ENCODE measurements around the gene ELSPBP1. TPM values are rescaled to one million over a fixed set of nuclear protein-coding genes. Genes with fewer than 3 reads are reported as not detected.
"Not testable (repeated sequence)": the region's sequence is repeated elsewhere in the genome, so short reads cannot be mapped to it uniquely, and the experiment has no call there.

Gene ELSPBP1
- not detected for polyA plus RNA-seq (2013, experiment 1 of 2)
- not detected for polyA plus RNA-seq (2013, experiment 2 of 2)

DNA sequence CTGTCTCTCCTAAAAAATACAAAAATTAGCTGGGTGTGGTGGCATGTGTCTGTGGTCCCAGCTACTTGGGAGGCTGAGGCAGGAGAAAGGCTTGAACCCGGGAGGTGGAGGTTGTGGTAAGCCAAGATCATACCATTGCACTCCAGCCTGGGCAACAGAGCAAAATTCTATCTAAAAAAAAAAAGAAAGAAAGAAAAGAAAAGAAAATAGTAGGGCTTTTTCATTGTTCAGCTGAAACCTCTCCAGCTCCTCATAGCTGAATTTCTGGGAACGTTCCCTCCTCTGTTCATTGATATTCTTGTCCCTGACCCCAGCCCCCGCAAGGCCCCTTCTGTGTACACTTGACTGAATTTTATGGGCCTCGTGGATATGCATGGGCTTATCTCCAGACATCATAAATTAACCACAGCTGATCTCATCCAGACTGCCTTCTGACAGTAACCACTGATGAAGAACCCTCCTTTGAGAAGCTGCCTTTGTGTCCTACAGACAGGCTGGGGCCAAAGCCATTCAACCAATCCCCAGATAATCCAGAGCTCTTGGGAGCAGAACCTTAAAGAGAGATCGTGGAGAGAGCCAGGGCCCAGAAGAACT lies at the start of gene ELSPBP1:
TSS of gene ELSPBP1 (plus strand) at position 424 of the 594 bp plus-strand sequence. CDS start 14,036 bp downstream, outside the sequence.
- Histone ChIP-seq H3K4me1 (ENCODE audit: control insufficient read depth, low read depth, low read length) (no peaks in the 10 kb centered on the region), H3K4me2 (ENCODE audit: low read length) (no peak within 1 kb of the TSS), H3K56ac (ENCODE audit: low read length) (no peak within 1 kb of the TSS), H3K18ac (ENCODE audit: low read length) (no peak within 1 kb of the TSS), H4K5ac (ENCODE audit: low read length) (no peak within 1 kb of the TSS), H3K9ac (ENCODE audit: low read length) (no peak within 1 kb of the TSS), H3K23ac (ENCODE audit: low read length) (no peak within 1 kb of the TSS), H3K27ac (ENCODE audit: low read depth, low read length) (no peak within 1 kb of the TSS), H2BK5ac (ENCODE audit: low read length) (no peak within 1 kb of the TSS), H3K4me3 (ENCODE audit: low read length) (no peak within 1 kb of the TSS), H2AK5ac (ENCODE audit: low read length) (no peak within 1 kb of the TSS), H3K79me2 (ENCODE audit: control insufficient read depth, insufficient read depth, low read length) (no peaks in the 10 kb centered on the region), H2BK120ac (ENCODE audit: low read depth, low read length) (no peak within 1 kb of the TSS), H3K27me3 (ENCODE audit: insufficient read depth, low read length, poor library complexity) (no peaks in the 10 kb centered on the region), H2BK15ac (replicated peaks; ENCODE audit: low read depth) (no peak within 1 kb of the TSS), H3K36me3 (ENCODE audit: control insufficient read depth, insufficient read depth, low read length) (no peaks in the 10 kb centered on the region), H3K4ac (ENCODE audit: low read depth, low read length) (no peak within 1 kb of the TSS), H3K79me1 (ENCODE audit: low read length) (no peaks in the 10 kb centered on the region), H4K8ac (ENCODE audit: low read depth, low read length) (no peak within 1 kb of the TSS)
- DNase-seq: no peak
- no CpG with 5 or more reads among the region's 5 CpGs for WGBS (ENCODE audit: extremely low coverage, insufficient coverage, low lambda C conversion rate)

DNA sequence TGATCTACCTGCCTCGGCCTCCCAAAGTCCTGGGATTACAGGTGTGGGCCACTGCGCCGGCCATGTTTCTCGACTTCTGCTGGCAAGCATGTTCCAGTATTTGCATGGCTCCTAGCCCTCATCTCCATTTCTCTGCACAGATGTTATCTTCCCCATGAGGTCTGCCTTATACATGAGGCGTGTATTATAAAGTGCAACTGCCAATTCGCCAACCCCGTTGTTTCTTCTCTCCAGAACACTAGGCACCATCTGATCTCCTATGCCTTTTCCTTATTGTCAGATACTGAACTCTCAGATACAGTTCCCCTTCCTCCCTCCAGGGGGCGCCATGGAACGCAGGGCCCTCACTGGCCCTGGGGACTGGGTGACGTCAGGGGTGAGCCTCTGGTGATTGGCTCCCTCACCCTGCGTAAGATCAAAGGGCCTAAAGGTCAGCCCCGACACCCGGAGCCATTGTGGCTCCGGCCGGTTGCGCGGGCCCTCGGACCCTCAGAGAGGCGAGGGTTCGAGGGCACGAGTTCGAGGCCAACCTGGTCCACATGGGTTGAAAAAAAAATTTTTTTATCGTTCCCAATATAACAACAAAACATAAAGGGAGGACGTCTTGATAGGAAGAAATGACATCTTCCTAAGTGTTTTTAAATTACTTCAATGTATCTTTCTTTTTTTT lies 44.4 kb upstream of the ELSPBP1 start:
- not testable (repeated sequence) for H3K27ac ChIP-seq (ENCODE audit: low read depth, low read length); H3K79me1 ChIP-seq (ENCODE audit: low read length); H3K4me3 ChIP-seq (ENCODE audit: low read length); H2BK120ac ChIP-seq (ENCODE audit: low read depth, low read length); H4K8ac ChIP-seq (ENCODE audit: low read depth, low read length); H3K27me3 ChIP-seq (ENCODE audit: insufficient read depth, low read length, poor library complexity); H3K56ac ChIP-seq (ENCODE audit: low read length); H3K4ac ChIP-seq (ENCODE audit: low read depth, low read length); H4K5ac ChIP-seq (ENCODE audit: low read length); H3K79me2 ChIP-seq (ENCODE audit: control insufficient read depth, insufficient read depth, low read length); H3K9ac ChIP-seq (ENCODE audit: low read length); H3K36me3 ChIP-seq (ENCODE audit: control insufficient read depth, insufficient read depth, low read length); H2BK5ac ChIP-seq (ENCODE audit: low read length); H2AK5ac ChIP-seq (ENCODE audit: low read length); H3K23ac ChIP-seq (ENCODE audit: low read length); H3K18ac ChIP-seq (ENCODE audit: low read length); DNase-seq; H2BK15ac ChIP-seq (replicated peaks; ENCODE audit: low read depth); H3K4me2 ChIP-seq (ENCODE audit: low read length); H3K4me1 ChIP-seq (ENCODE audit: control insufficient read depth, low read depth, low read length)
- no CpG with 5 or more reads among the region's 24 CpGs for WGBS (ENCODE audit: extremely low coverage, insufficient coverage, low lambda C conversion rate)

- not testable (repeated sequence) for H3K79me2 ChIP-seq (ENCODE audit: control insufficient read depth, insufficient read depth, low read length); H2BK15ac ChIP-seq (replicated peaks; ENCODE audit: low read depth); H3K23ac ChIP-seq (ENCODE audit: low read length); H3K79me1 ChIP-seq (ENCODE audit: low read length); H3K27ac ChIP-seq (ENCODE audit: low read depth, low read length); H3K56ac ChIP-seq (ENCODE audit: low read length); H2BK120ac ChIP-seq (ENCODE audit: low read depth, low read length); H3K4me3 ChIP-seq (ENCODE audit: low read length); H2BK5ac ChIP-seq (ENCODE audit: low read length); DNase-seq; H3K18ac ChIP-seq (ENCODE audit: low read length); H3K36me3 ChIP-seq (ENCODE audit: control insufficient read depth, insufficient read depth, low read length); H3K4me1 ChIP-seq (ENCODE audit: control insufficient read depth, low read depth, low read length); H3K9ac ChIP-seq (ENCODE audit: low read length); H4K5ac ChIP-seq (ENCODE audit: low read length); H3K27me3 ChIP-seq (ENCODE audit: insufficient read depth, low read length, poor library complexity); H3K4ac ChIP-seq (ENCODE audit: low read depth, low read length); H3K4me2 ChIP-seq (ENCODE audit: low read length); H4K8ac ChIP-seq (ENCODE audit: low read depth, low read length); H2AK5ac ChIP-seq (ENCODE audit: low read length)
- WGBS (ENCODE audit: extremely low coverage, insufficient coverage, low lambda C conversion rate): no CpG with 5 or more reads among the region's 21 CpGs
These were observed 42.3 kb upstream of the ELSPBP1 start for GRCh38 chr19:47952132-47952531.

DNA sequence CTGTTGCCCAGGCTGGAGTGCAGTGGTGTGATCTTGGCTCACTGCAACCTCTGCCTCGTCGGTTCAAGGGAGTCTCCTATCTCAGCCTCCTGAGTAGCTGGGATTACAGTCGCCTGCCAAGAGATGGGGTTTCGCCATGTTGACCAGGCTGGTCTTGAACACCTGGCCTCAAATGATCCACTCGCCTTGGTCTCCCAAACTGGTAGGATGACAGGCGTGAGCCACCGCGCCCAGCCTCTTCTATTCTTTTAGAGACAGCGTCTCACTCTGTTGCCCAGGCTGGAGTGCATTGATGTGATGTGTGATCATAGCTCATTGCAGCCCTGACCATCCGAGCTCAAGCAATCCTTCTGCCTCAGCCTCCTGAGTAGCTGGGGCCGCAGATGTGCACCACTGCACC lies 38.5 kb upstream of the ELSPBP1 start:
- H3K18ac ChIP-seq (ENCODE audit: low read length); H4K8ac ChIP-seq (ENCODE audit: low read depth, low read length); DNase-seq; H3K27ac ChIP-seq (ENCODE audit: low read depth, low read length); H3K36me3 ChIP-seq (ENCODE audit: control insufficient read depth, insufficient read depth, low read length); H3K27me3 ChIP-seq (ENCODE audit: insufficient read depth, low read length, poor library complexity); H2AK5ac ChIP-seq (ENCODE audit: low read length); H3K4me2 ChIP-seq (ENCODE audit: low read length); H2BK120ac ChIP-seq (ENCODE audit: low read depth, low read length); H2BK15ac ChIP-seq (replicated peaks; ENCODE audit: low read depth); H3K56ac ChIP-seq (ENCODE audit: low read length); H3K79me1 ChIP-seq (ENCODE audit: low read length); H2BK5ac ChIP-seq (ENCODE audit: low read length); H3K23ac ChIP-seq (ENCODE audit: low read length); H3K4ac ChIP-seq (ENCODE audit: low read depth, low read length); H3K79me2 ChIP-seq (ENCODE audit: control insufficient read depth, insufficient read depth, low read length); H4K5ac ChIP-seq (ENCODE audit: low read length); H3K4me3 ChIP-seq (ENCODE audit: low read length); H3K4me1 ChIP-seq (ENCODE audit: control insufficient read depth, low read depth, low read length); H3K9ac ChIP-seq (ENCODE audit: low read length): not testable (repeated sequence)
- WGBS (ENCODE audit: extremely low coverage, insufficient coverage, low lambda C conversion rate): no CpG with 5 or more reads among the region's 11 CpGs

DNA sequence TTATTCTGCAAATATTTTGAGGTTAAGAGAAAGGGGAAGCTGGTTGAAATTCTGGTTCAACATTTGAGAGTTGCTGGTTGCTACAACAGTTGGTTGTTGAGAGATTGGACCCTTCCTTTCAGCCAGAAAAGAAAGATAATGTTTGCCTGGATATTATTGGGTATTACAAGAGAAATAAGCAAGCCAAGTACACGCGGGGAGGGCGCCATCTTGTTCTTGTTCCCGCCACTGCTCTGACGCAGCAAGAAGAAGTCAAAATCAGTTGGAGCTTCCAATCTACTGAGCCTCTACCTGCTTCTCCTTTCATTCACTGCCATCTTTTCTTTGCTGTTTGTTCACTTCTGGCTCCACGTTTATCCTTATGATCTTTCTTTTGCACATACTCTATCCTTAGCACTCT lies 20.9 kb upstream of the ELSPBP1 start:
- H3K4ac ChIP-seq (ENCODE audit: low read depth, low read length): no peak overlapping the region
- WGBS (ENCODE audit: extremely low coverage, insufficient coverage, low lambda C conversion rate): no CpG with 5 or more reads among the region's 6 CpGs
- H3K36me3 ChIP-seq (ENCODE audit: control insufficient read depth, insufficient read depth, low read length): no peaks in the 10 kb centered on the region
- H3K27me3 ChIP-seq (ENCODE audit: insufficient read depth, low read length, poor library complexity): no peaks in the 10 kb centered on the region
- no peak for DNase-seq
- no peak overlapping the region for H2BK120ac ChIP-seq (ENCODE audit: low read depth, low read length)
- H3K18ac ChIP-seq (ENCODE audit: low read length): no peak overlapping the region
- no peak overlapping the region for H2BK15ac ChIP-seq (replicated peaks; ENCODE audit: low read depth)
- H3K79me1 ChIP-seq (ENCODE audit: low read length): no peaks in the 10 kb centered on the region
- H4K8ac ChIP-seq (ENCODE audit: low read depth, low read length): no peak overlapping the region
- no peak overlapping the region for H3K4me3 ChIP-seq (ENCODE audit: low read length)
- no peak overlapping the region for H3K4me2 ChIP-seq (ENCODE audit: low read length)
- H2AK5ac ChIP-seq (ENCODE audit: low read length): no peak overlapping the region
- H3K56ac ChIP-seq (ENCODE audit: low read length): no peak overlapping the region
- no peak overlapping the region for H3K9ac ChIP-seq (ENCODE audit: low read length)
- no peaks in the 10 kb centered on the region for H3K4me1 ChIP-seq (ENCODE audit: control insufficient read depth, low read depth, low read length)
- no peak overlapping the region for H3K27ac ChIP-seq (ENCODE audit: low read depth, low read length)
- H3K79me2 ChIP-seq (ENCODE audit: control insufficient read depth, insufficient read depth, low read length): no peaks in the 10 kb centered on the region
- no peak overlapping the region for H4K5ac ChIP-seq (ENCODE audit: low read length)
- no peak overlapping the region for H2BK5ac ChIP-seq (ENCODE audit: low read length)
- H3K23ac ChIP-seq (ENCODE audit: low read length): no peak overlapping the region

All from mesendoderm (in vitro differentiated cells).